HG03280 (cell line): ENCODE measurements around the gene ALKBH4.
A peak's percentile ranks its signal among the peaks of the same experiment; 100 is the strongest.
"Not testable (repeated sequence)": the region's sequence is repeated elsewhere in the genome, so short reads cannot be mapped to it uniquely, and the experiment has no call there.

Source experiments
- ATAC-seq: cut with Tn5 transposase; IDR thresholded peaks from one replicate; pipeline ENCODE4 v1.9.1; 2021; ENCODE audit warnings: mild to moderate bottlenecking, moderate library complexity; ENCODE audit not compliant: unreplicated experiment

The ALKBH4 gene

GRCh38 chr7:102478314-102479208 lies 13.9 kb upstream of the ALKBH4 start, which contains the start of gene POLR2J:
TSS of gene POLR2J (minus strand) at chr7:102478922. CDS start at chr7:102478860, 62 bp downstream.
- peak; percentile 82 for ATAC-seq

- not testable (repeated sequence) for ATAC-seq
These were observed 10.2 kb upstream of the ALKBH4 start for GRCh38 chr7:102474736-102475435.

DNA sequence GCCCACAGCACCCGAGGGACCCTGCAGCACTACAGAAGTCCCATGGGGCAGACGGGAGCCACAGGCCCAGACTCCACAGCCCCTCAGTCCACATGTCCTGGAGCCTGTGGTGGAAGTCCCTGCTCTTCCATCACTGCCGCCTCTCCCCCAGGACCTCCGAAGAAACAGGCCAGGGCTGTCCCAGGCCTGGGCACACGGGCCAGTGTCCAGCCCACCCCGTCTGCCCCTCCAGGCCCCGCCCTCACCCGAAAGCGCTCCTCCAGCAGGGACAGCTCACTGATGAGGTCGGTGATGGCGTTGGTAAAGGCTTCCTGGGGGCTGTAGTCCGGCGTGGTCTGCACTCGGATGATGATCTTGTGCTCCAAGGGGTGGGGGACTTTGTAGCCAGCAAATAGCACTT lies 9.5 kb upstream of the ALKBH4 start:
- not testable (repeated sequence) for ATAC-seq

GRCh38 chr7:102473271-102473991 lies 8.8 kb upstream of the ALKBH4 start:
- no peak for ATAC-seq

DNA sequence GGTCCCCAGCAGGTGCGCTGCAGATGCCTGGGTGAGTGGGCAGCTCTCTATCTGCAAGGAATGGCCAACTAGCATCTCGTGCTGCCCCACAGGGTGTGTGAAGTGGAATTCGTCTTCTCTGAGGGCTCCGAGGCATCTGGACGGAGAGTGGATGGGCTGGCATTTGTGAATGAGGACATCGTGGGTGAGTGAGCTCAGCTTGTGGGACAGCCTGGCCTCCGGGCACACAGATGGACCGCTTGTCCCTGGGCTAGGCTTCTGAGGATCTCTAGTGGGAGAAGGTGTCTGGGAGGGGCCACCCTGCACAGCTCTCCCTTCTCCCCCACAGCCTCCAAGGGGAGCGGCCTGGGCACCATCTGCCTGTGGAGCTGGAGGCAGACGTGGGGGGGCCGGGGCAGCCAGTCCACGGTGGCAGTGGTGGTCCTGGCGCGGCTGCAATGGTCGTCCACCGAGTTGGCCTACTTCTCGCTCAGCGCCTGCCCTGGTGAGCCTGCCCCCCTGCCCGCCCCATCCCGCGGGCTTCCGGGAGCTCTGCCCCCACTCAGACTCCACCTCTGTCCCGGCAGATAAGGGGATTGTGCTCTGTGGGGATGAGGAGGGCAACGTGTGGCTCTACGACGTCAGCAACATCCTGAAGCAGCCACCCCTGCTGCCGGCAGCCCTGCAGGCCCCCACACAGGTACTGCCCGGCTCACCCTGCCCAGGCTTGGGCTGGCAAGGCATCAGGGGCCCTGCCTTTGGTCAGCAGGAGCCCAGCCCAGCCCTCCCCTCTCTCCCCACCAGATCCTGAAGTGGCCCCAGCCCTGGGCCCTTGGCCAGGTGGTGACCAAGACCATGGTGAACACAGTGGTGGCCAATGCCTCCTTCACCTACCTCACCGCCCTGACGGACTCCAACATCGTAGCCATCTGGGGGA lies 7.7 kb upstream of the ALKBH4 start:
- no peak for ATAC-seq

GRCh38 chr7:102471791-102472125 lies 7.1 kb upstream of the ALKBH4 start:
- no peak for ATAC-seq

DNA sequence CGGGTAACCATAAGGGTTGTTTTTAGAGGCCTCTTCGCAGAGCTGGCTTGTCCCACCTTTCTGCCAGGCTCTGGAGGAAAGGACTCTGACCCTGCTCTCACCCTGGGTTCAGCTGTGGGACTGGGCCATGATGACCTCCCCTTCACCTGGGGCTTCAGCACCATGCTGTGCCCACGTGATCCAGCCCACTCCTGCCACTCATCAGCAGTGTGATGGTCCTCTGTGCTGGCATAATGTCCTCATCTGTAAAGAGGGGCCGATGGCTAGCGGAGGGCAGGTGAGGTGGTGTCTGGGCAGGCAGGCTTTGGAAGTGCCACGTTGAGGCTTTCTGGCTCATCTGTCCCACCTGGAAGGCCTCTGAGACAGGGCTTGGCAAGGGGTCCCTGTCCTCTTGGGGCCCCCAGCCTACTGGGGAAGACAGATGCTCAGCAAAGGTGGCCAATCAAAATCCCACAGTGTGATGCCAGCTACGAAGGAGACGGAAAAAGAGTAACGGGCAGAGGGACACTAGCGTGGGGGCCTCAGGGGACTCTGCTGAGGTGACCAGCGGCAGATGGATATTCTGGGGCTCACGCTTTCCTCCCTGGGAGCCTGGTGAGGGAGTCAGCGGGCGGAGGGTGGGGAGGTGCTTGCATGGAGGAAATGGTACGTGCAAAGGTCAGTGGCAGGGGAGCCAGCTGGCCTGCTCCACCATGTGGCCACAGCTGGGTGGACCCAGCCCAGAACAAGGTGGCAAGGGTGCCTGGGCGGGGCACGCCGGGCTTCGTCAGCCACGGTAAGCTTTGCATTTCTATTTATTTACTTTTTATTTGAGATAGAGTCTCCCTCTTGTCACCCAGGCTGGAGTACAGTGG lies 5.5 kb upstream of the ALKBH4 start:
- ATAC-seq, result no peak

DNA sequence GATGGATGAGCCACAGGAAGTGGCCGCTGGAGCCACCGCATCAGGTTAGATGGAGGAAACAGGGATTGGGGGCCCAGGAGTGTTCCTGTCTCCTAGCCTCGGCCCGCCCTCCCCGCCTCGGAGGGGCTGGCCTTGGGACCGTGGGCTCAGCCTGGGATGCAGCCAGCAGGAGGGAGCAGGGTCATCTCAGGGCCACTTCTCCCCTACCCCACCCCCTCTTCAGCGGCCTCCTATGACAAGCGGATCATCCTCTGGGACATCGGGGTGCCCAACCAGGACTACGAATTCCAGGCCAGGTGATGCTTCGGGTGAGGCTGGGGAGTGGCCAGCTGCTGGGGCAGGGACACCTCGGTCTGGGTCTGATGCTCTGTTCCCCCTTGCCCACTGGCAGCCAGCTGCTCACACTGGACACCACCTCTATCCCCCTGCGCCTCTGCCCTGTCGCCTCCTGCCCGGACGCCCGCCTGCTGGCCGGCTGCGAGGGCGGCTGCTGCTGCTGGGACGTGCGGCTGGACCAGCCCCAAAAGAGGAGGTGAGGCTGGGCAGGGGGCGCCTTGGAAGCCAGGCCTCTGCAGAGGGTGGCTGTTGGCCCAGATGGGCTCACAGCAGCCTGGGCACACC lies 4.8 kb upstream of the ALKBH4 start:
- no peak for ATAC-seq

GRCh38 chr7:102468478-102469350 lies 4.1 kb upstream of the ALKBH4 start:
- ATAC-seq, result no peak

DNA sequence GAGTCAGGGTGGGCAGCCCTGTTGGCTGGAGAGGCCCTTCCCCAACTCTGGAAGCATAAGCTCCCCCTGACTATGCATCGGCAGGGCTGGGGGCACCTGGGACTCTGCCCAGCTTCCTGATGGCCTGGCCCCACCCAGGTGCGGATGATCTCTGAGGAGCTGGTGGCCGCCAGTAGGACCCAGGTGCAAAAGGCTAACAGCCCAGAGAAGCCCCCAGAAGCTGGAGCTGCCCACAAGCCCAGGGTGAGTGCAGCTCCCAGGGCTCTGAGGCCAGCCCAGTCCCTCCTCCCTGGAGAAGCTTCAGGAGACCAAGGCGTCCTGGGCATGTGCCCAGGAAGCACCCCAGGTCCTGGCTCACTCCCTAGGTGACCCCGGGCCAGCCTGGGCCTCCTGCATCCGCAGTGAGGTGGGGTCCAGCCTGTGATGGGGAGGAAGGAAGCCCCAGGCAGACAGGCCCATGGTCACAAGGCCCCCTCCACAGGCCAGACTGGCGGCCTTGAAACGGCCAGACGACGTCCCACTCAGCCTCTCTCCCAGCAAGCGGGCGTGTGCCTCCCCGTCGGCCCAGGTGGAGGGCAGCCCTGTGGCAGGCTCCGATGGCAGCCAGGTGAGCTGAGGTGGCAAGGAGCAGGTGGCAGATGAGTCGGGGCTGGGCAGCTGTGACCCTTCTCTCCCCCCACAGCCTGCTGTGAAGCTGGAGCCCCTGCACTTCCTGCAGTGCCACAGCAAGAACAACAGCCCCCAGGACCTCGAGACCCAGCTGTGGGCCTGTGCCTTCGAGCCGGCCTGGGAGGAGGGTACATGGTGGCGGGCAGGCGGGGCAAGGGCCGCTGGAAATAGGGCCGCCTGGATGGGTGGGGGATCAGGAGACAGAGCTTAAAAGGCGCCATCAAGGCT lies 3.2 kb upstream of the ALKBH4 start:
- ATAC-seq, result no peak

DNA sequence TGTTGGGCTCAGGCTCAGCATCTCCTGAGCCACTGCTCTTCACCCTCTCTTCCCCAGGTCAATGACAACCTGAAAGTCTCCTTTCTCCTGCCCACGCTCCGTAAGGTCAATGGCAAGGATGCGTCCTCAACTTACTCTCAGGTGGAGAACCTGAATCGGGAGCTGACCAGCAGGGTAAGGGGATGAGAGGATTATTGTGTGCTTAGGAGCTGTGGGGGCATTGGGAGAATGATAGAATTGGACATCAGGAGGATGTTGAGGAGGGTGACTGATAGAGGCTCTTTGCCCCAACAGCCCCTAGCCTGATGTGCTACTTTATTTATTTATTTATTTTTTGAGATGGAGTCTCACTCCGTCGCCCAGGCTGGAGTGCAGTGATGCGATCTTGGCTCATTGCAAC lies 1.4 kb upstream of the ALKBH4 start:
- ATAC-seq, result no peak

DNA sequence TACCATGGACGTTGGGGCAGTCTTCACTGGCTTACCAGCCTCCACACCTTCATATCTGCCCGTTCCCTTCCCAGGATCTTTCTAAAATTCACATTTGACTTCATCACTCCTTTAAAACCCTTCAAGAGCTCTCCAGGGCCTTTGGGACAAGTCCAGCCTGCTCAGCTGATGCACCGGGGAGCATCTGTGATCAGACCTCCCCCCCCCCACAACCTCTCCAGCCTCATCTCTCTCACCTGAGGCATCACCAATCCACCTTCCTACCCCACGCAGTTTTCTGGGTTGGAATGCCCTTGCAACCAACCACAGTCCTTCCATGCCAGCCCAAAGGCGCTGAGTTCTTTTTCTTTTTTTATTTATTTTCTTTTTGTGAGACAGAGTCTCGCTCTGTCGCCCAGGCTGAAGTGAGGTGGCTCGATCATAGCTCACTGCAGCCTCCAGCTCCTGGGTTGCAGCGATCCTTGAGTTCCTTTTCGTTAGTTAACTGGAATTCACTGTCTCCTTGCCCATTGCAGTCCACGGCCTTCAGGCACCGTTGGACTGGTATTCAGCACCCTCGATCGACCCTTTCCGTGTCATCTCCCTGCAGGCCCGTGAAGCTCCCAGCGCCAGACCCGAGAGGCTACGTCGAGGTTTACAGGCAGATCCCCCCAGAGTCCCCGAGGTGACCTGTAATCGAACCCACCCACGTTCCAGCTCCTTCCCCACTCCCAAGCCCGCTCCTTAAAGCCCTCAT lies 654 bp downstream of the ALKBH4 start:
- ATAC-seq, result no peak

DNA sequence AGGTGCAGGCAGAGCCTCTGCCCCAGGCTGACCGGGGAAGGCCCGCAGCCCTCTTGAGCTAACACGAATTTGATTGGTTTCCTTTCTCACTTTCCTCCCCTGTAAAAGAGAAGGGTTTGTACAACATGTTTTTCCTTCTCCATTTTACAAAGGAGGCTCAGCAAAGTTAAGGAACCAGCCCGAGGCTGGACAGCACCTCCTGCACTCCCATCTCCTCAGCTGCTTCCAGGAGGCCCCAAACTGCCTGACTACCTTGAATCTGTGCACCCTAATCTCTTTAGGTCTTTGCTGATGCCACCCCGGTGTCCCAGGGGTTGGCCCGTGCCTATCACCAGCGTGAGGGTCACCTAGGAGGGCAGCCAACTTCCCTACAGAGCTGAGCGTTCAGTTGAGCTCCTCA lies 4.2 kb downstream of the ALKBH4 start:
- ATAC-seq, result no peak

GRCh38 chr7:102459221-102459844 lies 5.3 kb downstream of the ALKBH4 start:
- no peak for ATAC-seq

DNA sequence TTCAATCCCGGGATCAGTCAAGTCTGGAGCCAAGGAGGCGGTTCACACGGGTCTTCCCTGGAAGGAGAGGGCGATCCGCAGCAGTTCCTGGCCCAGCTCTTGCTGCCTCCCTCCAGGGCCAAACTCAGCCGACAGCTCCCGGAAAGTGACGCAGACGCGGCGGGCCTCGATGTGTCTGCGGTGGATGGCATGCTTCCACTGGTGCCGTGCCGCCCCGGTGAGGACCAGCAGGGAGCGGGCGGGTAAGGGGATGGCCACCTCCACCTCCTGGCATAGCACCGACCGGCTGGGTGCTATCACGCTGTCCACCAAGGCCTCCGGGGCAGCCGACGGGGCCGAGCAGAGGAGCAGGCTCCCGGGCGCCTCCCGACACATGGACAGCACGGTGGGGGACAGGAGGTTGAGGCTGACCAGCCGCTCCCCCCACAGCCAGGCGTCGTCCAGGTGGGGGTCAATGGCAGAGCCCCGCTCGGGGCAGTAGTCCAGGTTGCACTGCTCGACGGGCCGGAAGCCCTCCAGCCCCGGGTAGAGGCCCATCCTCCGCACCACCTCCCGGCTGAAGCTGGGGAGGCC lies 7.2 kb downstream of the ALKBH4 start:
- ATAC-seq, result no peak

GRCh38 chr7:102456327-102456726 lies 8.3 kb downstream of the ALKBH4 start:
- no peak for ATAC-seq
